ENCODE measurements around the gene SP100.

Gene SP100

GRCh38 chr2:230582851-230583283 is 166.9 kb downstream of the SP100 start:
- H3K36me3 Mint-ChIP-seq: peaks cover 10% of the 10 kb centered on the region
- peaks cover 6% of the 10 kb centered on the region for H3K9me3 Mint-ChIP-seq
- H3K27me3 Mint-ChIP-seq: no peaks in the 10 kb centered on the region
- ATAC-seq: peak; percentile 90
- peak overlapping the region; percentile 46 for H3K4me3 Mint-ChIP-seq
- peaks cover 50% of the 10 kb centered on the region for H3K4me1 Mint-ChIP-seq
- H3K27ac Mint-ChIP-seq: peak overlapping the region; percentile 95

DNA sequence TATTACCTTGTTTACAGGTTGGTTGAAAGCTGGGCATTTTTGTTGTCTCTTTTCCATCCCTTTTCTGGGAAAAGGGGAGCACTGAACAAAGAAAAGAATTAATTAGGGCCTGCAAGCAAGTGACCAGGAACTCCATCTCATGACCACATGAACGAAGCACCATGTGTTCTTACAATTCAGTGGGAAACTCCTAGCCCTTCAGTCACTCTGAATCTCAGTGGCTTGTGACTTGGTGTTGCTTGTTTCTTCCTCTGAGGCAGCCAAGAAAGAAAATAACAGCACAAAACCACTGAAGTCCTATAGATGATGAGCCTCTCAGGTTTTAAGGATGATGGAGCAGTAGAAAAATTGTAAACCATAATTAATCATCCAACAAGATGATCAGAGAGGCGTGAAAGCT is 167.6 kb downstream of the SP100 start:
- Mint-ChIP-seq H3K27ac (peak overlapping the region; percentile 95), H3K9me3 (peaks cover 6% of the 10 kb centered on the region), H3K36me3 (peaks cover 10% of the 10 kb centered on the region), H3K4me1 (peaks cover 55% of the 10 kb centered on the region), H3K27me3 (no peaks in the 10 kb centered on the region), H3K4me3 (peak overlapping the region; percentile 46)
- peak; percentile 64 for ATAC-seq

DNA sequence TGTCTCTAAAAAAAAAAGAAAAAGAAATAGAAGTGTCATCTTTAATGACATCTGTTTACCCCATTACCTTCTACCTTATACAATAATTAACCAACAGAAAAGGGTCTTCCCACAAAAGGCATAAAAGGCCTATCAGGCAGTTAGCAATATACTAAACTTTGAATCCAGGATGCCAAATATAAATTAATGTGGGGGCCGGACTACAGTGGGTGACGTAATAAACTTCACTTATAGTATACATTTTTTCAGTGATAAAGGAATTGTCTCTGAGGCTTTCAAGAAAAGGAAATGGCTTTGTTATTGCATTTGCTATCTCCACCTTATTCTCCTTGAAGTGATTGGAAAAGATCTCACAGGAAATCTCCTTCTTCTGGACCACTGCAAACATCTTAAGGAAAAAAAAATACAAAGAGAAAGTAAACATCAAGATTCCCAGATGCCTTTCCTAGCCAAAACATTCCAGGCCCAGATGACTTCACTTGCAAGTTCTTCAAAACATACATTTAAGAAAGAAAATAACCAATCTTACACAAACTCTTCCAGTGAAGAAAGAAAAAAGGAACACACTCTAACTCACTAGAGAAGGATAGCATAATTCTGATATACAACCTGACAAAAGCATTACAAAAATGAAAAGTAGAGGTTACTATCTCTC is 170.5 kb downstream of the SP100 start:
- Mint-ChIP-seq H3K27ac (peak overlapping the region; percentile 62), H3K27me3 (no peaks in the 10 kb centered on the region), H3K36me3 (peaks cover 10% of the 10 kb centered on the region), H3K4me3 (peak overlapping the region; percentile 19), H3K4me1 (peaks cover 76% of the 10 kb centered on the region), H3K9me3 (peaks cover 8% of the 10 kb centered on the region)
- no peak for ATAC-seq

GRCh38 chr2:230589025-230589424 is 173.0 kb downstream of the SP100 start:
- peak overlapping the region; percentile 16 for H3K4me3 Mint-ChIP-seq
- H3K27ac Mint-ChIP-seq: peak overlapping the region; percentile 90
- no peaks in the 10 kb centered on the region for H3K27me3 Mint-ChIP-seq
- ATAC-seq: peak; percentile 37
- H3K36me3 Mint-ChIP-seq: peaks cover 1% of the 10 kb centered on the region
- peaks cover 80% of the 10 kb centered on the region for H3K4me1 Mint-ChIP-seq
- H3K9me3 Mint-ChIP-seq: peaks cover 2% of the 10 kb centered on the region

DNA sequence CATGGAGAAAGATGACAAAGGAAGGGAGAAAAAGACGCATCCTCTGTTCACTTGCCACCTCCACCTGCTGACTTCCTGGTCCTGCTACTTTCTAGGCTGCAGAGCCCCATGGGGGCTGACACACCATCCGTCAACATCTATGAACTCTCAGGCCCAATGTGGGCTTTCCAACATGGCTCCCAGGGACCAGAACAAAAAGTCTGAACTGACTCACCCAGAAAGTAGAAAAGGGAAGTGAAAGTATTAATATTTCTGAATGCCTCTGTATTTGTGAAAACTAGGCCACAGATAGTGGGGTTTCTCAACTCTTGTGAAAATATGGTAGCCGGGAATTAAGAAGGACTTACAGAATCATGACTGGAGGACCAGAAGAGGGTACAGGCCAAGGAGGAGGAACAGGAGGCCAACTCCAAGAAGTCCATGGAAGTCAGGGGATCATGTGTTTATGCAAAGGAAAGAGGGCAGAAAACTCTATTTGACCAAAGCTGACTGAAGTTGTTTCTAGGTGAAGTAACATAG is 173.6 kb downstream of the SP100 start:
- H3K36me3 Mint-ChIP-seq: no peaks in the 10 kb centered on the region
- peaks cover 2% of the 10 kb centered on the region for H3K9me3 Mint-ChIP-seq
- no peaks in the 10 kb centered on the region for H3K27me3 Mint-ChIP-seq
- H3K4me3 Mint-ChIP-seq: peak overlapping the region; percentile 16
- H3K4me1 Mint-ChIP-seq: peaks cover 83% of the 10 kb centered on the region
- H3K27ac Mint-ChIP-seq: peak overlapping the region; percentile 90
- ATAC-seq: peak; percentile 99

GRCh38 chr2:230590333-230590732 is 174.3 kb downstream of the SP100 start:
- H3K27ac Mint-ChIP-seq: peak overlapping the region; percentile 90
- no peaks in the 10 kb centered on the region for H3K27me3 Mint-ChIP-seq
- H3K4me1 Mint-ChIP-seq: peaks cover 85% of the 10 kb centered on the region
- no peak overlapping the region for H3K4me3 Mint-ChIP-seq
- peaks cover 2% of the 10 kb centered on the region for H3K9me3 Mint-ChIP-seq
- no peaks in the 10 kb centered on the region for H3K36me3 Mint-ChIP-seq
- no peak for ATAC-seq

DNA sequence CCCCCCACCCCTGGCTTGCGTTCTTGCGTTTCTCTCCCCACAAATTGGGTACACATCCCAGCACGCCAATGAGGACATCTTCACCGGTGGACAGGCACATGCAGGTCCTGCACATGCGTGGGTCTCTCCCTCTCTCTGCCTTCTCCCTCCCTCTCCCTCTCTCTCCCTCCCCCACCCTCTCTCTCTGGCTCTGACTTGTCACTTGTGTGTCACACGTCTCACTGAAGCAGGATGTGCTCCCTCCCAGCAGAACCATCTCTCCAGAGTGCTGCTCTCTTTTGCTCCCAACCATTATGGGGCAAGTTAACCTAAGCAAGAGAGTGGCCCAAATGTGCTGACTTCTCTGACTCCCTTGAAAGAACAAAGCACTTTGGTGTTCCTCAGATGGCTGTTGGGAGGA is 175.8 kb downstream of the SP100 start:
- H3K27me3 Mint-ChIP-seq: no peaks in the 10 kb centered on the region
- ATAC-seq: no peak
- peaks cover 6% of the 10 kb centered on the region for H3K36me3 Mint-ChIP-seq
- H3K9me3 Mint-ChIP-seq: peaks cover 2% of the 10 kb centered on the region
- peak overlapping the region; percentile 1 for H3K4me3 Mint-ChIP-seq
- peaks cover 89% of the 10 kb centered on the region for H3K4me1 Mint-ChIP-seq
- H3K27ac Mint-ChIP-seq: peak overlapping the region; percentile 90

GRCh38 chr2:230592775-230593174 is 176.8 kb downstream of the SP100 start:
- no peaks in the 10 kb centered on the region for H3K27me3 Mint-ChIP-seq
- H3K27ac Mint-ChIP-seq: peak overlapping the region; percentile 90
- H3K4me1 Mint-ChIP-seq: peaks cover 96% of the 10 kb centered on the region
- ATAC-seq: no peak
- no peak overlapping the region for H3K4me3 Mint-ChIP-seq
- peaks cover 2% of the 10 kb centered on the region for H3K9me3 Mint-ChIP-seq
- peaks cover 6% of the 10 kb centered on the region for H3K36me3 Mint-ChIP-seq
